ENCODE data around the gene UNC80.

Gene UNC80

GRCh38 chr2:209970711-209971110, 199.1 kb downstream of the UNC80 start:
- H3K9me3 ChIP-seq (ENCODE audit: low read depth, low read length) = no peaks in the 10 kb centered on the region
- no peak for DNase-seq (ENCODE audit: low read depth, low spot score)
- no peak overlapping the region for H3K27ac ChIP-seq
- no peaks in the 10 kb centered on the region for H3K36me3 ChIP-seq (ENCODE audit: insufficient read depth, low read length)
- no peak overlapping the region for H3K9ac ChIP-seq (ENCODE audit: insufficient read length)
- H3K4me3 ChIP-seq = no peak overlapping the region
- no peak for TF ChIP-seq FOXP2 (optimal IDR thresholded peaks at IDR 0.05; ENCODE audit: control extremely low read depth, extremely low read length, insufficient read depth)
- no peak for TF ChIP-seq EZH2 (IDR thresholded peaks at IDR 0.05)
- no peak for TF ChIP-seq POLR2AphosphoS5 (IDR thresholded peaks at IDR 0.05; ENCODE audit: borderline replicate concordance, low read depth, low read length)

GRCh38 chr2:209973328-209973727, 201.7 kb downstream of the UNC80 start:
- Histone ChIP-seq H3K9ac (ENCODE audit: insufficient read length) (no peak overlapping the region), H3K27ac (no peak overlapping the region), H3K9me3 (ENCODE audit: low read depth, low read length) (no peaks in the 10 kb centered on the region), H3K36me3 (ENCODE audit: insufficient read depth, low read length) (no peaks in the 10 kb centered on the region), H3K4me3 (no peak overlapping the region)
- TF ChIP-seq POLR2AphosphoS5 (IDR thresholded peaks at IDR 0.05; ENCODE audit: borderline replicate concordance, low read depth, low read length) (no peak), EZH2 (IDR thresholded peaks at IDR 0.05) (no peak)
- no peak for DNase-seq (ENCODE audit: low read depth, low spot score)

GRCh38 chr2:209974576-209974975, 202.9 kb downstream of the UNC80 start:
- no peaks in the 10 kb centered on the region for H3K9me3 ChIP-seq (ENCODE audit: low read depth, low read length)
- TF ChIP-seq FOXP2 (optimal IDR thresholded peaks at IDR 0.05; ENCODE audit: control extremely low read depth, extremely low read length, insufficient read depth) = no peak
- TF ChIP-seq EZH2 (IDR thresholded peaks at IDR 0.05) = no peak
- TF ChIP-seq POLR2AphosphoS5 (IDR thresholded peaks at IDR 0.05; ENCODE audit: borderline replicate concordance, low read depth, low read length) = no peak
- no peak overlapping the region for H3K27ac ChIP-seq
- no peak for DNase-seq (ENCODE audit: low read depth, low spot score)
- no peak overlapping the region for H3K9ac ChIP-seq (ENCODE audit: insufficient read length)
- no peak overlapping the region for H3K4me3 ChIP-seq
- no peaks in the 10 kb centered on the region for H3K36me3 ChIP-seq (ENCODE audit: insufficient read depth, low read length)

GRCh38 chr2:209976698-209977385, 205.2 kb downstream of the UNC80 start:
- TF ChIP-seq POLR2AphosphoS5 (IDR thresholded peaks at IDR 0.05; ENCODE audit: borderline replicate concordance, low read depth, low read length) = no peak
- no peak overlapping the region for H3K4me3 ChIP-seq
- no peak for DNase-seq (ENCODE audit: low read depth, low spot score)
- H3K36me3 ChIP-seq (ENCODE audit: insufficient read depth, low read length) = no peaks in the 10 kb centered on the region
- no peak overlapping the region for H3K9ac ChIP-seq (ENCODE audit: insufficient read length)
- no peaks in the 10 kb centered on the region for H3K9me3 ChIP-seq (ENCODE audit: low read depth, low read length)
- H3K27ac ChIP-seq = no peak overlapping the region

GRCh38 chr2:209977386-209978239, 206.0 kb downstream of the UNC80 start:
- Histone ChIP-seq H3K36me3 (ENCODE audit: insufficient read depth, low read length) (no peaks in the 10 kb centered on the region), H3K27ac (no peak overlapping the region), H3K9me3 (ENCODE audit: low read depth, low read length) (no peaks in the 10 kb centered on the region), H3K9ac (ENCODE audit: insufficient read length) (no peak overlapping the region), H3K4me3 (no peak overlapping the region)
- TF ChIP-seq EZH2 (IDR thresholded peaks at IDR 0.05) (no peak), POLR2AphosphoS5 (IDR thresholded peaks at IDR 0.05; ENCODE audit: borderline replicate concordance, low read depth, low read length) (no peak), FOXP2 (optimal IDR thresholded peaks at IDR 0.05; ENCODE audit: control extremely low read depth, extremely low read length, insufficient read depth) (no peak)
- no peak for DNase-seq (ENCODE audit: low read depth, low spot score)

GRCh38 chr2:209984291-209984690, 212.7 kb downstream of the UNC80 start:
- Histone ChIP-seq H3K9ac (ENCODE audit: insufficient read length) (no peak overlapping the region), H3K36me3 (ENCODE audit: insufficient read depth, low read length) (no peaks in the 10 kb centered on the region), H3K4me3 (no peak overlapping the region), H3K27ac (no peak overlapping the region), H3K9me3 (ENCODE audit: low read depth, low read length) (no peaks in the 10 kb centered on the region)
- TF ChIP-seq FOXP2 (optimal IDR thresholded peaks at IDR 0.05; ENCODE audit: control extremely low read depth, extremely low read length, insufficient read depth) = no peak
- no peak for TF ChIP-seq POLR2AphosphoS5 (IDR thresholded peaks at IDR 0.05; ENCODE audit: borderline replicate concordance, low read depth, low read length)
- no peak for TF ChIP-seq EZH2 (IDR thresholded peaks at IDR 0.05)
- DNase-seq (ENCODE audit: low read depth, low spot score) = no peak

GRCh38 chr2:209985874-209986273, 214.2 kb downstream of the UNC80 start:
- TF ChIP-seq POLR2AphosphoS5 (IDR thresholded peaks at IDR 0.05; ENCODE audit: borderline replicate concordance, low read depth, low read length) (no peak), FOXP2 (optimal IDR thresholded peaks at IDR 0.05; ENCODE audit: control extremely low read depth, extremely low read length, insufficient read depth) (no peak), EZH2 (IDR thresholded peaks at IDR 0.05) (no peak)
- Histone ChIP-seq H3K4me3 (no peak overlapping the region), H3K36me3 (ENCODE audit: insufficient read depth, low read length) (no peaks in the 10 kb centered on the region), H3K27ac (no peak overlapping the region), H3K9me3 (ENCODE audit: low read depth, low read length) (no peaks in the 10 kb centered on the region), H3K9ac (ENCODE audit: insufficient read length) (no peak overlapping the region)
- no peak for DNase-seq (ENCODE audit: low read depth, low spot score)

- Histone ChIP-seq H3K4me3 (no peak overlapping the region), H3K36me3 (ENCODE audit: insufficient read depth, low read length) (no peaks in the 10 kb centered on the region), H3K9ac (ENCODE audit: insufficient read length) (no peak overlapping the region), H3K9me3 (ENCODE audit: low read depth, low read length) (no peaks in the 10 kb centered on the region), H3K27ac (no peak overlapping the region)
- TF ChIP-seq FOXP2 (optimal IDR thresholded peaks at IDR 0.05; ENCODE audit: control extremely low read depth, extremely low read length, insufficient read depth) (no peak), EZH2 (IDR thresholded peaks at IDR 0.05) (no peak), POLR2AphosphoS5 (IDR thresholded peaks at IDR 0.05; ENCODE audit: borderline replicate concordance, low read depth, low read length) (no peak)
- DNase-seq (ENCODE audit: low read depth, low spot score) = no peak
These were observed 214.8 kb downstream of the UNC80 start for GRCh38 chr2:209986415-209986814.

Data from SK-N-MC (cell line).